GM18858 (cell line): ENCODE data around the gene PRSS8.

Experiments used
- ATAC-seq: cut with Tn5 transposase; IDR thresholded peaks from one replicate; pipeline ENCODE4 v1.9.1; 2021; ENCODE audit not compliant: unreplicated experiment

PRSS8 gene

DNA sequence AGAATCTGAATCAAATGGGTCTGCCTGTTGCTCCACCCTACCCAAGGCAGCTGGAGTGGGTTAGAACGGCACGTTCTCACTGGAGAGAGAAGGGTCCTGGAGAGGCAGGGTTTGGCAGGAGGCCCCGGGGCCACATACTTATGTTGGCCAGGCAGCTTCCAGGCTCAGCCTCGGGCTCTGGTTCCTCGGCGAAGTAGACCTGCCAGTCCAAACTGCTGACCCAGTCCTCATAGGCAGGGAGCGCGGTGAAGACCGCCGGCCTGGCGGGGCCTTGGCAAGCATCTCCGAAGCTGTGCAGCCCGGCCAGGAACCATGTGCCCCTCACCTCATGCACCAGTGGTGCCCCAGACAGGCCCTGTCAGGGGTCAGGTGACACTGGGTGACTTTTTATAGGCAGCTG is 51.5 kb downstream of the PRSS8 start:
- no peak for ATAC-seq

DNA sequence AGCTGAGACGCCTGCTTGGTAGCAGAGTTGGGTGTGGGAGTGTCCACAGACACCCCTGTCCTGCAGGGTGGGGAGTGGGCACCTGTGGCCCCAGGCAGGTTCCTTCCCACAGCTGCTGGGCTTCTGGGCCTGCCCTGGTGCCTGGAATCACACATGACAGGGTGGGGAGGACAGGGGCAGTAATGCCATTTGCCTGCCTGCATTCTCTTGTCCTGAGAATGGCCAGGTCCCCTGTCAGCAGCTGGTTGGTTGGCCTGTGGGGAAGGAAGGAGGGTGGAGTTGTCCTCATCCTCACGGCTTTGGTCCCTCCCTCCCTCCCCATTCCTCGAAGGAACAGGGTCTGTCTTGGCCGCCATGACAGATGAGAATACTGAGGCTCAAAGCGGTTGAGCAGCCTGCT is 52.0 kb downstream of the PRSS8 start:
- no peak for ATAC-seq

DNA sequence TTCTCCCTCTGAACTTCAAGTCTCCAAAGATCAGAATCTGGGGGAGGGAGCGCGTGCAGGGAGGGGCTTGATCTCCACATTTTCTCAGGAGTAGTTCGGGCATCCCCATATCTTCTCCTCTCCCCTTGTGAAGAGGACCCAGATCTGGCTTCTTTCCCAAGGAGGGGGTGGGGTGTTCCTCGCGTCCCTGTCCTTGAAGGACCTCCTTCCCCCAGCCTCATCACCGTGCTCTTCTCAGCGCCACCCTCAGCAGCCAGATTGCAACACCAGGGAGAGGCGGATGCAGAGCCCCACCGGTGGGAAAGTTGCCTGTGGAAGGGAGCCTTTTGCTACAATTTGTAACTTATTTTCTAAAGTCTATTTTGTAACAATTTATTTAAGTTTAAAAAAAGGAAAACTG is 52.4 kb downstream of the PRSS8 start:
- no peak for ATAC-seq

DNA sequence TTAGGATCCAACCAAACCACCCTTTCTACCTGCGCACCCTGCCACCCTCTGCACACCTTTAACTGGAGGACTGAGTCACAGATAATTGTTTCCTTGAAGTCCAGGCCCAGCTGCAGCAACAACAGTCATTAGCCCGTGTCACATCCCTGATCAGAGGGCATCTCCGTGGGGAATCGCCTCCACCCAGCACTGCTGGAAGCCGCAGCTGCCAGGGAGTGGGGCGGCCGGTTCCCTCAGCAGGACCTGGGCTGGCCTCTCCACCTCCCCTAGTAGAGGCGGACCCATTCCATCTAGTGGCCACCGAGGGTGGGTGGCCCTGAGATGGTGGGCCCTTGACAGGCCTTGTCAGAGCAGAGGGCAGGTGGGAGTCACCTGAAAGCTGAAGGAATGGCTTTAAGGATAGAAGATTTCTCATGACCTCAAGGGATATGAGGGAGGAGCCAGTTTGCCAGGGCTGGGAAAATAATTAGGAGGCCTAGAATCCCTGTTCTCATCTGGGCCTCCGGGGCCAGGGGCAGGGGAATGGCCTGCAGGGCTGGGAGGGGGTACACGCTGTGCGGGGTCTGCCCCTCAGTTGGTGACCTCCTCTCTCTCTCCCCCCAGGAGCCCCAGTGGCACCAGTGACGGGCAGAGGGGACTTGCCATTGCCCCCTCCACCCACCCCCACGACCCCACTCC is 53.0 kb downstream of the PRSS8 start:
- no peak for ATAC-seq
